NCI-H2029 treated with DMSO at 0.1 percent for 48 hours (cell line): ENCODE measurements around the gene LMNTD2.
A peak's percentile ranks its signal among the peaks of the same experiment; 100 is the strongest.
"Not testable (repeated sequence)": the region's sequence is repeated elsewhere in the genome, so short reads cannot be mapped to it uniquely, and the experiment has no call there.

ENCODE experiments used
- DNase-seq: peaks from one replicate; lab custom pipeline; 2025; lab: John Stamatoyannopoulos, UW

LMNTD2 gene

DNA sequence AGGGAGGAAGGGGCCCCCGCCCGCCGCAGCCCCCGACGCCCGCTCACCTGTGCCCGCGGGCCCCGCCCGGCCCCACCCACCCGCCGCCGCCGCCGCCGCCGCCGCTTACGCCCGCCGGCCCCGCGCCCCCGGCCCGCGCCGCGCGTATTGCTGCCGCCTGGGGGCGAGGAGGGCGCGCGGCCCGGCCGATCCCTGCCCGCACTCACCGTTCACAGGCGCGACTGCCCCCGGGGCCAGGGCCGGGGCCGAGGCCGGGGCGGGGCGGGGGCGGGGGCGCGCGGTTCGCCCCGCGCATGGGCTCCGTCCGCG lies 25.4 kb downstream of the LMNTD2 start:
- DNase-seq: no peak

DNA sequence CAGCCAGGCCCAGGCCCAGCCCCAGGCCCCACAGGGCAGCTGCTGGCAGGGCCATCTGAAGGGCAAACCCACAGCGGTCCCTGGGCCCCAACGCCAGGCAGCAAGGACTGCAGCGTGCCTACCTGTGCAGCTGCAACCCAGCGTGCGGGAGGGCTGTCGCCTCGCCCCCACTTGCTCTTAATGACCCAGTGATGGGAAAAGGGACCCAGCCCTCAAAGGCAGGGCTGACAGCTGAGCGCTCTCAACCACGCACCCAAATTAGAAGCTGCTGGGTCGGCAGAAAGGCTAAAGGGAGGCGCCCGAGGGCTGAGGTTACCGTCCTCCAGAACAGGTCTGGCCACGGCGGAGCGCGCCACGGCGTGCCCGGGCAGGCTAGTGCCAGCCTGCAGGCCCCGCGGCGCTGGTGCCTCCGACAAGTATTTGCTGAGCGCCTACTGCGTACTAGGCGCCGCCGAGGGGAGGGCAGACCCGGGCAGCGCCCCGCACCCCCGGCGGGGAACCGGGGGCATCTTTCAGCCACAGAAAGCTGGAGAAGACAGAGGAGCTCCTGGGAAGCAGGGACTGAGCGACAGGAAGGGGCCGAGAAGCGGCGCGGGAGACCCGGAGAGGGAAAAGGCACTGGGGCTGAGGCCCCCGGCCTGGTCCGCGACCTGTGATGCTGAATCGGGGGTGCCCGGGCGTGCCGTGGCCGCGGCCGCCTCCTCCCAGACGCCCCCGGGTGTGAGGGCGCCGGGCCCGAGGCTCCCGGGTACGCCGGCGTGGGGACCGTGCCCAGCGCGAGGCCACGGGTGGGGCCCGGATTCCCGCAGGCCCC lies 25.9 kb downstream of the LMNTD2 start:
- no peak for DNase-seq

DNA sequence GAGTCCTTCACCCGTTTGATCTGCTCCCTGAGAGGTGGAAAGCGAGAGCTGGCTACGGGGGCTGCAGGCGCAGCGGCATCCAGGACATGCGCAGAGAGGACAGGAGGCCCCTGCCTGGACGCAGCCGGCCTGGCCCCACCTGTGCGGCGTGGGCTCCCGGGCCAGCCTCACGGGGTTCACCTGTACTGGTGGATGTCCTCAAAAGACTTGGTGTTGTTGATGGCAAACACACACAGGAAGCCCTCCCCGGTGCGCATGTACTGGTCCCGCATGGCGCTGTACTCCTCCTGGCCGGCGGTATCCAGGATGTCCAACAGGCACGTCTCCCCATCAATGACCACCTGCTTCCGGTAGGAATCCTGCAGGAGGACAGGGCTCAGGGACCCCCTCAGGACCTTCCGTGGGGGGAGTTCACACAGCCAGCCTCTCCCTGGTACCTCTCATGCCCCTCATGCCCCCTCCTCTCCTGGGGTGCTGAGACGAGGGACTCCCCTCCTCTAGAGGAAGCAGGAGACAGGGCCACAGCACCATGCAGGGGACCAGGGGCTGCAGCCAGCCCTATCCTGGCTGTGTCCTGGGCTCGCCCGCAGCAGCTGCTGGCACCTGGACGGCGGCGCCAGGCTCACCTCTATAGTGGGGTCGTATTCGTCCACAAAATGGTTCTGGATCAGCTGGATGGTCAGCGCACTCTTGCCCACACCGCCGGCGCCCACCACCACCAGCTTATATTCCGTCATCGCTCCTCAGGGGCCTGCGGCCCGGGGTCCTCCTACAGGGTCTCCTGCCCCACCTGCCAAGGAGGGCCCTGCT lies 26.7 kb downstream of the LMNTD2 start:
- no peak for DNase-seq

DNA sequence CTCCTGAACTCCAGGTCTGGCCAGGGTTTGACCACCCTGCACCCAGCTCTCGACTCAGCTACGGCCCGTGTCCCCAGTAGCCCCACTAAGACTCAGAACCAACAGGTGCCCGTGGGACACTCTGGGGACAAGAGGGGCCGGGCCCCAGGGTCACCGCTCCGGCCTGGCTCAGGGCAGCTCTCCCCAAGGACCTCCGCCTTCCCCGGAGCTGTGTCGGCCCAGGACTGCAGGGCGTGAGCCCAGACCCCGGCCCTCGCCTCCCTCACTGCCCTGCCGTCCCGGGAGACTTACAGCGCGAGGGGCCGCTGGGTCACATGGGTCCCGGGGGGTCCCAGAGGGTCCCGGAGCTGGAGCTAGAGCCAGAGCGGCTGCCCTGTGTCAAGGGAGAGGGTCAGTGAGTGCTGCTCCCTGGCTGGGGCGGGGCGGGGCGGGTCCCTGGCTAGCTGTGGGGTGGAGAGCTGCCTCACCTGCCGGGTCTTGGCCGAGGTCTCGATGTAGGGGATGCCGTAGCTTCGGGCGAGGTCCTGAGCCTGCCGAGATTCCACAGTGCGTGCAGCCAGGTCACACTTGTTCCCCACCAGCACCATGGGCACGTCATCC lies 27.5 kb downstream of the LMNTD2 start:
- DNase-seq: no peak

DNA sequence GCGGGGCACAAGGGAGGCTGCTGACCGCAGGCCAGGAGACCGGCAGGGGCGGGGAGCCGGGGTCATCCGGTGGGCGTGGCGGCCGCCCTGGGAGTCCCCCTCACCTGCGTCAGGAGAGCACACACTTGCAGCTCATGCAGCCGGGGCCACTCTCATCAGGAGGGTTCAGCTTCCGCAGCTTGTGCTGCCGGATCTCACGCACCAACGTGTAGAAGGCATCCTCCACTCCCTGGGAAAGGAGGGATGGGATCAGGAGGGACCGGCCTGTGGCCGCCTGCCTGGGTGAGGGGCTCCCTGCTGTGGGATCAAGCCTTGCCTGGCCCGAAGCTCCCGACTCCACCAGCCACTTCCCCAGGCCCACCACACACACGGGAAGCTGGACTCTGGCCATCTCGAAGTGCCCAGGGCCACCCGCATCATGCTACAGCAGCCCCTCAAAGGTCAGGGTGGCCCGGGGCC lies 28.0 kb downstream of the LMNTD2 start:
- no peak for DNase-seq

DNA sequence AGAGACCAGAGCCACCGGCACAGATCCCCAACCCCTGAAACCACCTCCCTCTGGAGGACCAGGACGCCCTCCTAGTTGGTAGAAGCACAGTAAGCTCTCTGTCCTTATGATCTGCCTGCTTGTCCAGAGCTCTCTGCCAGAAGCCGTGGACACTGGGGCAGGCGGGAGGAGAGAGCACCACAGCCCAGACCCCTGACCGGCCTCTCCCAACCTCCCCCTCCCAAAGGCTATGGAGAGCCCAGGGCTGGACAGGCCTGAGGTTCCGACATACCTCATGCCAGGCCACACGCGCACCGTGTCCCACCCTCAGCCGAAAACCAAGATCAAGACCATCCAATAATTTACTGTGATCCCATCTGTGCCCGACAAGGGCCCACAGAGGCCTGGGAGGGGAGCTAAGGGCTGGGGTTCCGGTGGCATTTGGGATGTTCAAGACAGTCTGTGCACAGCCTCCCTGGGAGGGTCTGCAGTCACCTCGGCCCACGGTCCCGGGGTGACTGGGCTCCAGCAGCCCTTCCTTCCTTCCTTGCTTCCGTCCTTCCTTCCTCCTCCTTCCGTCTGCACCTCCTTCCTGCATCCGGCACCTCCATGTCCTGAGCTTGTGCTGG lies 28.5 kb downstream of the LMNTD2 start:
- DNase-seq: no peak

DNA sequence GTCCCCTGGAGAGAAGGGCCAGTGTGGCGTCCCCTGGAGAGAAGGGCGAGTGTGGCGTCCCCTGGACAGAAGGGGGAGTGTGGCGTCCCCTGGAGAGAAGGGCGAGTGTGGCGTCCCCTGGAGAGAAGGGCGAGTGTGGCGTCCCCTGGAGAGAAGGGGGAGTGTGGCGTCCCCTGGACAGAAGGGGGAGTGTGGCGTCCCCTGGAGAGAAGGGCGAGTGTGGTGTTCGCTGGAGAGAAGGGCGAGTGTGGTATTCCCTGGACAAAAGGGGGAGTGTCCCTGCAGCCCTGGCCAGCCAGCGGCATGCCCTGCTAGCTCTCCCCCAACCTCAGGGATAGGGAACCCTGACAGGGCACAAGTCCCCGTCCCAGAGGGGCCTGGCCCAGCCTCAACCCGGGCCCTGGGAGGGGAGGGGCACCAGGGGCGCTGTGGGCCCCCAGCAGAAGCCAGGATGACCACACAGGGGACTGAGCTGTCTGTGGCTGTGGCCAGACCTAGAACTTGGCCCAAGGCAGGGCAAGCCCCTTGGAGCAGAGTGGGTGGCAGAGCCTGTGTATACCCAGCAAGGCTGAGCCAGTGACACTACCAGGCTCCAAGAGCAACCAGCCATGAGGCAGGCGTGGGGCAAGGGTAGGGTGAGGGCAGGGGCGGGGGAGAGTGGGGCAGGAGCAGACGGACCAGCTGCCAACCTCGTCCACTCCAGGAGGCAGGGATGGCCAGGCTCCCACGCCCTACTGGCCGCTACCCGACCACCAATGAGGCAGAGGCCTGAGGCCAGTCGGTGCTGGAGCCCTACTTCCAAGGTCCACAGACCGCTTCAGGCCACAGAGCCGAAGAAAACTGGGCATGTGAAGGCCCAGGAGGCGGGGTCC lies 29.3 kb downstream of the LMNTD2 start:
- DNase-seq: no peak

DNA sequence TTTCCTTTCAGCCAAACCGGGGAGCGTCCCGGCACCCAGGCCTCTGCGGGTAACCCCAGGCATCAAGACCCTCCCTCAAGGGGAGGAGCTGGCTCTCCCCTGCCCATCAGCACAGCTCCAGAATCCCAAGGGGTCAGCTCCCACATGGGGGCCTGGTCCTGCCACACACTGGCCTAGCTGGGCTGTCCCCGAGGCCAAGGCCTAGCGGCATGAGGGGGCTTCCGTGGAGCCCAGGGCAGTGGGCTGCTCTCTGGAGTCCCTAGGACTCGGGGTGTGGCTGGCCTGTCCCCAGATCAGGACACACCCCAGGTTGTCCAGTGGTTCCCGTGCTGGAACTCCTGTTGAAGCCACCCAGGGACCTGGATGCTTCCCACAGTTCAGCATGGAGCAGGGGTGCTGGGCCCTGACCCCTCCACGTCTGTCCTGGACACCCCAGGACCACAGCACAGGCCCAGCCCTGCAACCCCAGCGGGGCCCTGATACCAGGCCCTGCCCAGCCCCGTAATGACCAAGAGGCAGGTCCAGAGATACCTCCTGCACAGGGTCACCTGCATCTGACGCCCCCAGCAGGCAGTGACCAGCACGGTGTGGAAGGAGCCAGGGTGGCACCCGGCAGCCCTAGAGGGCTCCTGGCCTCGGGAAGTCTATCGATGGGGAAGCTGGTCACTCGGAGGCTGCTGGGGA lies 30.7 kb downstream of the LMNTD2 start:
- DNase-seq: no peak

DNA sequence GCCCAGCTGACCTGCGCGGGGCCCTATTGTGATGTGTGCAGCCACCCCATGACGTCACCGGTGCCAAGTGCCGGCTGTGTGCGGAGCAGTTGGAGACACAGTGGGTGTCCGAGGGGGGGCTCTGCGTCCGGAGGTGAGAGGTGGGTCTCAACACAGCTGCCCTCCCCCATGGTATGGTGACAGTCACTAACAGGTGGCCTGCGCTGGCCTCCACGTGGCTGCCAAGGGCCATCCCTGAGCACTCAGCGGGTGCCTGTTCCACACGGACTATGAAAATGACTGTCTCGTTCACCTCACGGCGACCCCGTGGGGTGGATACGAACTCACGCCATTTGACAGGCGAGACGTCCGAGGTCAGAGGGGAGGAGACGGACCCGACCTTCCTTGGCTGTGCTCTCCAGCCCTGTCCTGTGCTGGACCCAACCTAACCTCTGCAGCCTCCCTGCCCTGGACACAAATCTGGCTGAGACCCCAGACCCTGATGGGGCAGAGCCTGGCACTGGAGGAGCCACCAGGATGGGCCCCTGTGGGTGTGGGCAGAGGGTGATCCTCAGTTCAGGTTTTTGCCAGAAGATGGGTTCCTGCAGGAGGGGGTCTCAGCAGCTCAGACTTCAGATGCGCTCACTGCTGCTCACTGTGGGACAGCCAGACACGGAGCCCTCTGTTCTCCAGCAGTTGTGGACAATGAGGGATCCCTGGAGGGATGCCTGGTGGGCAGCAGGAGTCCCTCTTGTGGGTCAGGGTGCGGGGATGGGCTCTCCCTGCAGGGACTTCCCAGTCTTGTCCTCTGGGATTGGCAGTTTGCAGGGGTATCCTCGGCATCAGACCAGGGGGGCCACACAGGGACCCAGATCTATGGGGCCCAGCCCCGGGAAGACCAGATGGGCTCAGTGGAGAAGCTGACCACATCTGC lies 31.5 kb downstream of the LMNTD2 start:
- DNase-seq: no peak

DNA sequence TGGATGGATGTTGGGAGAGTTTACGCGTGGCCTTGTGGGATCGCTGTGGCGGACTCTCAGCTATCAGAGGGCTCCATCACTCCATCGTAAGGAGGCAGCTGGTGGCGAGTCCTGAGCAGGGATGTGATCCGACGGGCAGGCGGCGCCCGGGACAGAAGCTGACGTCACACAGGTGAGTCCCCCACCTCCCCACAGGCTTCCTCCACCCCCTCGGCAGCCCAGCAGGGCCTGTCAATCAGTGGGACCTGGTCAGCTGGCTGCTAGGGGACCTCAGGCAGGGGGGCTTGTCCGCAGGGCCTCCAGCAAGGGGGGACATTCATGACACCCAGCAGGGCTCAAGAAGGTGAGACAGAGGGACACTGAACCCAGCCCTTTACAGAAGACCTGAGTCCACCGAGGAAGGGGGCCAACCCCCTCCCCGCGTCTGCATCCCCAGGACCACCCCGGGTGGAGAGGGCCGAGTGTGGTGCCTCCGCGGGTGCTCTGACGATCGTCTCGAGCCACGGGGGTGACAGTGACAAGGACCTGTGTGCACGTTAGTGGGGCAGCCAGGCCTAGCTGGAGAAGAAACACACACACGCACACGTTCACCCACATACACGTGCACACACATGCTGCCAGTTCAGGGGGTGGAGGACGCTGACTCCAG lies 32.2 kb downstream of the LMNTD2 start:
- DNase-seq: no peak

DNA sequence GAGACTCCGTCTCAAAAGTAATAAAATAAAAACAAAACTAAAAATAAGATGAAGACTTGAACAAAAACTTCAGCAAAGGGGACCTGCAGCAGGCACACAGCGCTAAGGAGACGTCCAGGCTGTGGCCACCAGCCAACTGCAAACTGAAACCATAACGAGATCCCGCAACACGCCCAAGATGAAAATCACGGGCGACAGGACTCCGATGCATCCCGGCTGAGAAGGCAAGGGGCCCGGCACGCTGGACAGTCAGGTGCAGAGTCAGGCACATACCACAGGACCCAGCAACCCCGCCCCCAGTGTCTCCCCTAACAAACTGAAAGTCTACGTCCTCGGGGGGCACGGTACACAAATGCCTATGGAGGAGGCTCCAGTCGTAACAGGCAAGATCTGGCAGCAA lies 34.3 kb downstream of the LMNTD2 start:
- no peak for DNase-seq

DNA sequence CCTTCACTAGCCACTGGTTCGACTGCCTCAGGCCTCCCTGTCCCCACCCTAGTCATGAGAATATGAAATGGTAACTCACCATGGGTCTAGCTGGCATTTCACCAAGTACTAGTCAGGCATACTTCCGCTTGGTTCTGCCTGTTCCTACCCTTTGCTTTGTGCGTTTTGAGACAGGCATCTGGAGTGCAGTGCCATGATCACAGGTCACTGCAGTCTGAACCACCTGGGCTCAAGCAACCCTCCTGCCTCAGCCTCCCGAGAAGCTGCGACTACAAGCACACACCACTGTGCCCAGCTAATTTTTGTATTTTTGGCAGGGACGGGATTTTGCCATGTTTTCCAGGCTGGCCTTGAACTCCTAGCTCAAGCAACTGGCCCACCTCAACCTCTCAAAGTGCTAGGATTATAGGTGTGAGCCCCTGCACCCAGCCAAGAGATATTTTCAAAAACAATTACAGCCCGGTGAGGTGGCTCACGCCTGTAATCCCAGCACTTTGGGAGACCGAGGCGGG lies 39.3 kb downstream of the LMNTD2 start:
- DNase-seq: no peak

DNA sequence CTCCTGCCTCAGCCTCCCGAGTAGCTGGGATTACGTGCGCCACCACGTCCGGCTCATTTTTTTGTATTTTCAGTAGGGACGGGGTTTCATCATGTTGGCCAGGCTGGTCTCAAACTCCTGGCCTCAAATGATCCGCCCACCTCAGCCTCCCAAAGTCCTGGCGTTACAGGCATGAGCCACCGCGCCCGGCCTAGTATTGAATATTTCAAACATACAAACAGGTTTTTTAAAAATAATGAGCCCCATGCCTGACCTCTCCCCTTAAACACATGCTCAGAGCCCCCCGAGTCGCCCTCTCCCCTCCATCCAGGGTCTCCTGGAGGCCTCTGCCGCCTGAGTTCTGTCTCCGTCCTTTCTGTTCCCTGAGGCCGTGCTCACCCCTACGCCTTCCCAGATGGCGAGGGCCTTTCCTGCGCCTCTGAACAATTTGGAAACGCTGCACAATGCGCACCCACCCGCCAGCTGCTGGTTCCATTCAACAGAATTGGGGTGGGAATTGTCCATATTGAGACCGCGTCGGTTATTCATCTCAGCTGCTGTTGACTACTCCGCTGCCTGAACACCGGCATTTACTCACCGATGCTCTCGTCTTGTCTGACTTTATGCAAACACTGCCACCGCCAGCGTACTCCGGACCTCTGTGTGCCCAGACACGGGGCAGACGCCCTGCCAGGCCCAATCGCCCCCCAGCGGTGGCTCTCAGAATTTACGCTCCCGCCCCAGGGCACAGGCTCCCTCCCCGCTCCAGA lies 39.9 kb downstream of the LMNTD2 start:
- DNase-seq: no peak

DNA sequence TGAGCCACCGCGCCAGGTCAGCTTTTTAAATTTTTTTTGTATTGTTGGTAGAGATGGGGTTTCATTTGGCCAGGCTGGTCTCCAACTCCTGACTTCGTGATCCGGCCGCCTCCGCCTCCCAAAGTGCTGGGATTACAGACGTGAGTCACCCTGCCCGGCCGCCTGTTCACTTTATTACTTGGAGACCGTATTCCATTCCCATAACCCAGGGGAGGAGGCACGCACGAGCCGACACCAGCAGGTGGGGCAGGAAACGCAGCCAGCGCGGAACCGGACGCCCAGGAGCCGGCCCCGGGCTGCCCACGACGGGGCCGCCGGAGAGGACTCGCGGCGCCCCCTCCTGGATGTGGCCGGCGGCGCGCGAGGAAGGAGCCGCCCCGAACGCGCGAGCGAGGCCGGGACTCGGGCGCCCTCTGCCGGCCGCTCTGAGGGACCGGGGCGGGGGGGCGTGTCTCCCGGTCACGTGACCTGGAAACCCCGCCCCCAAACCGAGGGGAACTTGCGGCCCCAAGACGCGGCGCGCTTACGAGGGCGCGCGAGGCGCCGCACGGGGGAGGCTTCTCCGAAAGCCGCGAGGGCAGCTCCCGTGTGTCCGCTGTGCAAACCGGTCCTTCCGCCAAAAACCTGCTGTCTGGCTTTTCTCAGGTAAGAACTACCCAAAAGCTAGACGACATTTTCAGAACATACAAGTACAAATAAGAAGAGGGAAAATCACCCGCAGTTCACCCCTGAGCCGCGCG lies 41.9 kb downstream of the LMNTD2 start:
- DNase-seq: peak; percentile 20

DNA sequence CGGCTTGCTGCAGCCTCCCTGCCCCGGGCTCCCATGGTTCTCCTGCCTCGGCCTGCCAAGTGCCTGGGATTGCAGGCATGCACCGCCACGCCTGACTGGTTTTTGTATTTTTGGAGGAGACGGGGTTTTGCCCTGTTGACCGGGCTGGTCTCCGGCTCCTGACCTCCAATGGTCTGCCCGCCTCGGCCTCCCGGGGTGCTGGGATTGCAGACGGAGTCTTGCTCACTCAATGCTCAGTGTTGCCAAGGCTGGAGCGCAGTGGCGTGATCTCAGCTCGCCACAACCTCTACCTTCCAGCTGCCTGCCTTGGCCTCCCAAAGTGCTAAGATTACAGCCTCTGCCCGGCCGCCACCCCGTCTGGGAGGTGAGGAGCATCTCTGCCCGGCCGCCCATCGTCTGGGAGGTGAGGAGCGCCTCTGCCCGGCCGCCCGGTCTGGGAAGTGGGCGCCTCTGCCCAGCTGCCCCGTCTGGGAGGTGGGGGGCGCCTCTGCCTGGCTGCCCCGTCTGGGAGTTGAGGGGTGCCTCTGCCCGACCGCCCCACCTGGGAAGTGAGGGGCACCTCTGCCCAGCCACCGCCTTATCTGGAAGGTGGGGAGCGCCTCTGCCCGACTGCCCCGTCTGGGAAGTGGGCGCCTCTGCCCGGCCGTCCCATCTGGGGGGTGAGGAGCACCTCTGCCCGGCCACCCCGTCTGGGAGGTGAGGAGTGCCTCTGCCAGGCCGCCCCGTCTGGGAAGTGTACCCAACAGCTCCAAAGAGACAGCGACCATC lies 43.4 kb downstream of the LMNTD2 start:
- DNase-seq: not testable (repeated sequence)

DNA sequence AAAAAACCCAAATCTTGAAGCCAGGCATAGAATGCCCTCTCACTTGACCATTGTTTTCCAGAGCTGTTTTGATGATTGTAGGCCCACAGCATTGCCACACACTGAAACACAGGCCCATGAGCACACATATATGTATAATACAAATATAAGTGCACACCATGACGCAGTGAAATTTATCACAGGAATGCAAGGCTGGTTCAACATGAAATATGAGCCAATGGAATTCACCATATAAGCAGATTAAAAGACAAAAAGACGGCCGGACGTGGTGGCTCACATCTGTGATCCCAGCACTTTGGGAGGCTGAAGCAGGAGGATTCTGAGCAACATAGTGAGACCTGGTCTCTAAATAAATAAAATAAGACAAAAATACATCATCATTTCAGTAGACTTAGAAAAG lies 44.1 kb downstream of the LMNTD2 start:
- no peak for DNase-seq

DNA sequence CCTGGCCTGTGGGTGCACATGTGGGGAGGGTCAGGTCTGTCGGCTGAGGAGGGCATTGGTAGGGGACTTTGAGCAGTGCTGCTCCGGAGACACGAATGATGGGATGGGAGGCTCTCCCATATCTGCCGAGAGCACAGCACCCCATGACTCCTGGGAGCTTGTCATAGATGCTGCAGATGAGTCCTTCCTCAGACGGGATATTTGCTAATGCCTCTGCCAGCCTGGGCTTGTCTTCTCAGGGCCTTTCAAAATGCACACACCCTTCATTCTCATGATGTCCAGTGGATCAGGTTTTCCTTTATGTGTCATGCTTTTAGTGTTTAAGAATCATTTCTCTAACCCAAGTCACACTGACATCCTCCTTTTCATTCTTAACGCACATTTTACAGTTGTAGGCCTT lies 45.4 kb downstream of the LMNTD2 start:
- DNase-seq: no peak
